ENCODE measurements around the gene MYD88. TPM values are rescaled to one million over a fixed set of nuclear protein-coding genes. Genes with fewer than 3 reads are reported as not detected.
A peak's percentile ranks its signal among the peaks of the same experiment; 100 is the strongest.

Gene MYD88
- polyA plus RNA-seq, 3 donors: 286 to 427 (median 398) TPM

- intact Hi-C loops (cut with micrococcal nuclease): loop anchor here (5.0 to 10.0 kb wide), 3 partner anchors 140 to 362 kb away; no protein-coding TSS in a partner anchor
- no peak for DNase-seq
Measured at GRCh38 chr3:38114875-38115644, 23.4 kb upstream of the MYD88 start.

GRCh38 chr3:38115645-38116427, 22.6 kb upstream of the MYD88 start:
- H3K4me1 ChIP-seq (ENCODE audit: control insufficient read depth in 1 of 2, insufficient read depth in 2 of 2, low read length in 2 of 2): peaks cover 3 to 12% of the 10 kb centered on the region in 2 donors
- H3K4me1 Mint-ChIP-seq: peaks cover 19% of the 10 kb centered on the region
- H3K9me3 ChIP-seq (replicated peaks in 1 of 2; ENCODE audit: control insufficient read depth in 1 of 2, insufficient read depth in 1 of 2, low read length in 2 of 2): no peaks in the 10 kb centered on the region
- no peak overlapping the region for H2AFZ ChIP-seq (ENCODE audit: insufficient read depth, low read depth, low read length, poor library complexity, severe bottlenecking)
- H3K9me3 Mint-ChIP-seq: no peaks in the 10 kb centered on the region
- peaks cover 27 to 31% of the 10 kb centered on the region in 2 donors for H3K36me3 Mint-ChIP-seq
- peaks cover 40% of the 10 kb centered on the region for H4K20me1 ChIP-seq (ENCODE audit: insufficient read depth, low read length)
- H3K79me2 ChIP-seq (ENCODE audit: insufficient read depth, low read length): no peaks in the 10 kb centered on the region
- no peak for DNase-seq
- H3K4me3 ChIP-seq (replicated peaks in 1 of 3; ENCODE audit: low read depth in 2 of 3, low read length in 3 of 3): no peak overlapping the region
- H3K9ac ChIP-seq (ENCODE audit: insufficient read depth, low read length, poor library complexity, severe bottlenecking): no peak overlapping the region
- H3K4me2 ChIP-seq (replicated peaks; ENCODE audit: extremely low read depth, low read length, poor library complexity, severe bottlenecking): no peak overlapping the region
- H3K27ac ChIP-seq (ENCODE audit: low read depth in 1 of 2, low read length in 2 of 2): no peak overlapping the region
- WGBS (ENCODE audit: insufficient coverage): 61% methylated on average over 7 of the region's 9 CpGs
- no peaks in the 10 kb centered on the region for H3K27me3 ChIP-seq (ENCODE audit: control insufficient read depth in 2 of 2, insufficient read depth in 2 of 2, low read length in 2 of 2)
- peak overlapping the region in 4 of 7 donors; percentile 16 to 64 (median 44) for H3K27ac Mint-ChIP-seq
- H3K4me3 Mint-ChIP-seq: no peak overlapping the region
- peaks cover 12 to 28% of the 10 kb centered on the region in 2 donors for H3K36me3 ChIP-seq (replicated peaks in 1 of 2; ENCODE audit: control insufficient read depth in 1 of 2, insufficient read depth in 2 of 2, low read length in 2 of 2)
- intact Hi-C loops (cut with micrococcal nuclease): loop anchor here (5.0 to 10.0 kb wide), 3 partner anchors 141 to 361 kb away; no protein-coding TSS in a partner anchor
- peaks cover 3 to 10% (median 6%) of the 10 kb centered on the region in 3 donors for H3K27me3 Mint-ChIP-seq (ENCODE audit: low read depth in 3 of 3)
- TF ChIP-seq, protein P1, sequence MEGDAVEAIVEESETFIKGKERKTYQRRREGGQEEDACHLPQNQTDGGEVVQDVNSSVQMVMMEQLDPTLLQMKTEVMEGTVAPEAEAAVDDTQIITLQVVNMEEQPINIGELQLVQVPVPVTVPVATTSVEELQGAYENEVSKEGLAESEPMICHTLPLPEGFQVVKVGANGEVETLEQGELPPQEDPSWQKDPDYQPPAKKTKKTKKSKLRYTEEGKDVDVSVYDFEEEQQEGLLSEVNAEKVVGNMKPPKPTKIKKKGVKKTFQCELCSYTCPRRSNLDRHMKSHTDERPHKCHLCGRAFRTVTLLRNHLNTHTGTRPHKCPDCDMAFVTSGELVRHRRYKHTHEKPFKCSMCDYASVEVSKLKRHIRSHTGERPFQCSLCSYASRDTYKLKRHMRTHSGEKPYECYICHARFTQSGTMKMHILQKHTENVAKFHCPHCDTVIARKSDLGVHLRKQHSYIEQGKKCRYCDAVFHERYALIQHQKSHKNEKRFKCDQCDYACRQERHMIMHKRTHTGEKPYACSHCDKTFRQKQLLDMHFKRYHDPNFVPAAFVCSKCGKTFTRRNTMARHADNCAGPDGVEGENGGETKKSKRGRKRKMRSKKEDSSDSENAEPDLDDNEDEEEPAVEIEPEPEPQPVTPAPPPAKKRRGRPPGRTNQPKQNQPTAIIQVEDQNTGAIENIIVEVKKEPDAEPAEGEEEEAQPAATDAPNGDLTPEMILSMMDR (IDR thresholded peaks at IDR 0.05): no peak

More at GRCh38 chr3:38114875-38115644, 23.4 kb upstream of the MYD88 start:
- no peak overlapping the region for H3K4me3 ChIP-seq (replicated peaks in 1 of 3; ENCODE audit: low read depth in 2 of 3, low read length in 3 of 3)
- H2AFZ ChIP-seq (ENCODE audit: insufficient read depth, low read depth, low read length, poor library complexity, severe bottlenecking): no peak overlapping the region
- peaks cover 3 to 12% of the 10 kb centered on the region in 2 donors for H3K4me1 ChIP-seq (ENCODE audit: control insufficient read depth in 1 of 2, insufficient read depth in 2 of 2, low read length in 2 of 2)
- Mint-ChIP-seq H3K4me3 (no peak overlapping the region), H3K36me3 (peaks cover 19 to 26% of the 10 kb centered on the region in 2 donors), H3K27me3 (ENCODE audit: low read depth in 3 of 3) (peaks cover 3 to 12% (median 7%) of the 10 kb centered on the region in 3 donors), H3K4me1 (peaks cover 22% of the 10 kb centered on the region), H3K9me3 (no peaks in the 10 kb centered on the region), H3K27ac (peak overlapping the region in 2 of 7 donors; percentile 27 to 64)
- no peak overlapping the region for H3K9ac ChIP-seq (ENCODE audit: insufficient read depth, low read length, poor library complexity, severe bottlenecking)
- TF ChIP-seq, protein P1 (IDR thresholded peaks at IDR 0.05): no peak
- peaks cover 4 to 20% of the 10 kb centered on the region in 2 donors for H3K36me3 ChIP-seq (replicated peaks in 1 of 2; ENCODE audit: control insufficient read depth in 1 of 2, insufficient read depth in 2 of 2, low read length in 2 of 2)
- H3K4me2 ChIP-seq (replicated peaks; ENCODE audit: extremely low read depth, low read length, poor library complexity, severe bottlenecking): no peak overlapping the region
- no peak overlapping the region for H3K27ac ChIP-seq (ENCODE audit: low read depth in 1 of 2, low read length in 2 of 2)
- WGBS (ENCODE audit: insufficient coverage): 88% methylated on average over 11 of the region's 13 CpGs
- H3K9me3 ChIP-seq (replicated peaks in 1 of 2; ENCODE audit: control insufficient read depth in 1 of 2, insufficient read depth in 1 of 2, low read length in 2 of 2): no peaks in the 10 kb centered on the region
- peaks cover 32% of the 10 kb centered on the region for H4K20me1 ChIP-seq (ENCODE audit: insufficient read depth, low read length)
- H3K27me3 ChIP-seq (ENCODE audit: control insufficient read depth in 2 of 2, insufficient read depth in 2 of 2, low read length in 2 of 2): no peaks in the 10 kb centered on the region
- H3K79me2 ChIP-seq (ENCODE audit: insufficient read depth, low read length): no peaks in the 10 kb centered on the region

Data from CD14-positive monocyte (primary cell).